GM21526 (cell line): Measurements from ENCODE around the gene GOLGA6L7.
"Not testable (repeated sequence)": the region's sequence is repeated elsewhere in the genome, so short reads cannot be mapped to it uniquely, and the experiment has no call there.

Source experiments
- ATAC-seq: cut with Tn5 transposase; IDR thresholded peaks from one replicate; pipeline ENCODE4 v1.9.1; 2021; ENCODE audit warnings: moderate library complexity; ENCODE audit not compliant: unreplicated experiment, low FRiP score

Gene GOLGA6L7

GRCh38 chr15:28847959-28848358, 485 bp downstream of the GOLGA6L7 start:
- ATAC-seq: not testable (repeated sequence)

GRCh38 chr15:28847247-28847646, 1.2 kb downstream of the GOLGA6L7 start:
- ATAC-seq: peak; percentile 80

GRCh38 chr15:28844147-28844546, 4.3 kb downstream of the GOLGA6L7 start:
- ATAC-seq: not testable (repeated sequence)

GRCh38 chr15:28843520-28843919, 4.9 kb downstream of the GOLGA6L7 start:
- not testable (repeated sequence) for ATAC-seq

- ATAC-seq: not testable (repeated sequence)
Measured at GRCh38 chr15:28842210-28842609, 6.2 kb downstream of the GOLGA6L7 start.

- not testable (repeated sequence) for ATAC-seq
Measured at GRCh38 chr15:28840285-28840684, 8.2 kb downstream of the GOLGA6L7 start.

- ATAC-seq: not testable (repeated sequence)
Measured at GRCh38 chr15:28834957-28835585, 13.4 kb downstream of the GOLGA6L7 start.

- ATAC-seq: not testable (repeated sequence)
Measured at GRCh38 chr15:28831897-28832587, 16.4 kb downstream of the GOLGA6L7 start.

GRCh38 chr15:28821420-28821819, 27.0 kb downstream of the GOLGA6L7 start:
- ATAC-seq: not testable (repeated sequence)

- not testable (repeated sequence) for ATAC-seq
Measured at GRCh38 chr15:28819930-28820295, 28.5 kb downstream of the GOLGA6L7 start.

- ATAC-seq: not testable (repeated sequence)
Measured at GRCh38 chr15:28819019-28819929, 29.2 kb downstream of the GOLGA6L7 start.

GRCh38 chr15:28818168-28818567, 30.3 kb downstream of the GOLGA6L7 start:
- ATAC-seq: not testable (repeated sequence)

- not testable (repeated sequence) for ATAC-seq
Measured at GRCh38 chr15:28814059-28814458, 34.4 kb downstream of the GOLGA6L7 start.

- not testable (repeated sequence) for ATAC-seq
Measured at GRCh38 chr15:28813392-28813791, 35.1 kb downstream of the GOLGA6L7 start.

GRCh38 chr15:28811852-28812550, 36.4 kb downstream of the GOLGA6L7 start:
- ATAC-seq: not testable (repeated sequence)

- ATAC-seq: not testable (repeated sequence)
Measured at GRCh38 chr15:28810444-28810843, 38.0 kb downstream of the GOLGA6L7 start.

- ATAC-seq: not testable (repeated sequence)
Measured at GRCh38 chr15:28808136-28808535, 40.3 kb downstream of the GOLGA6L7 start.

GRCh38 chr15:28800366-28800765, 48.1 kb downstream of the GOLGA6L7 start:
- ATAC-seq: not testable (repeated sequence)

- ATAC-seq: not testable (repeated sequence)
Measured at GRCh38 chr15:28798234-28798633, 50.2 kb downstream of the GOLGA6L7 start.

- ATAC-seq: not testable (repeated sequence)
Measured at GRCh38 chr15:28794231-28794630, 54.2 kb downstream of the GOLGA6L7 start.
